ENCODE measurements around the gene UBASH3A.

UBASH3A gene

DNA sequence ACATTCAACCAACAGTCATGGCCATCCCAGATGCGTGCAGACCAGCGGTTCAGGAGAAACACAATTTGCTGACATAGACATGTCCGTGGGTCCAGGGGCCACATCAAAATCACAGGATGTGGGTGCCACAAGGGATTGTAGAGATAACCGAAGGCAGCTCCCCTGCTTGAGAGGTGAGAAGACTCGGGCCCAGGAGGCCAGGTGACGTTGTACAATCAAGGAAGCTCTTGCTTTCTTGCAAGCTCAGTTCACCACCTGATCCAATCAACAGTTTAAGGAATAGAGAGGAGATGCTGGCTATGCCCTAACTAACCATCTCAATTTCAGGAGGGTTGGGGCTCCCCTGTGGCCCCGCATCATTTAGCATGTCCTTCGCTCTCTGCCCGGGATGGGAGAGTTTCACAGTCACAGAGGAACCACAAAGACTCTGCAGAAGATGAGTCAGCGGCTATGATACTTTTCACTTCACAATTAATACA, 19.5 kb downstream of the UBASH3A start:
- Histone ChIP-seq H3K27me3 (ENCODE audit: control insufficient read depth, insufficient read depth, low read length) (no peaks in the 10 kb centered on the region), H3K4me3 (ENCODE audit: low read length) (no peak overlapping the region), H3K36me3 (ENCODE audit: control insufficient read depth, insufficient read depth, low read length) (no peaks in the 10 kb centered on the region), H3K4me1 (ENCODE audit: control insufficient read depth, insufficient read depth, low read length) (no peaks in the 10 kb centered on the region), H3K27ac (ENCODE audit: low read depth, low read length) (no peak overlapping the region), H3K9ac (ENCODE audit: low read length) (no peak overlapping the region)

- Histone ChIP-seq H3K9ac (ENCODE audit: low read length) (no peak overlapping the region), H3K27me3 (ENCODE audit: control insufficient read depth, insufficient read depth, low read length) (no peaks in the 10 kb centered on the region), H3K4me1 (ENCODE audit: control insufficient read depth, insufficient read depth, low read length) (no peaks in the 10 kb centered on the region), H3K4me3 (ENCODE audit: low read length) (no peak overlapping the region), H3K27ac (ENCODE audit: low read depth, low read length) (no peak overlapping the region), H3K36me3 (ENCODE audit: control insufficient read depth, insufficient read depth, low read length) (no peaks in the 10 kb centered on the region)
These were observed 20.0 kb downstream of the UBASH3A start for GRCh38 chr21:42423685-42424084.

GRCh38 chr21:42424914-42425541, 21.3 kb downstream of the UBASH3A start:
- H3K4me3 ChIP-seq (ENCODE audit: low read length) = no peak overlapping the region
- no peak overlapping the region for H3K9ac ChIP-seq (ENCODE audit: low read length)
- no peaks in the 10 kb centered on the region for H3K27me3 ChIP-seq (ENCODE audit: control insufficient read depth, insufficient read depth, low read length)
- H3K36me3 ChIP-seq (ENCODE audit: control insufficient read depth, insufficient read depth, low read length) = no peaks in the 10 kb centered on the region
- no peak overlapping the region for H3K27ac ChIP-seq (ENCODE audit: low read depth, low read length)
- H3K4me1 ChIP-seq (ENCODE audit: control insufficient read depth, insufficient read depth, low read length) = no peaks in the 10 kb centered on the region

- Histone ChIP-seq H3K4me1 (ENCODE audit: control insufficient read depth, insufficient read depth, low read length) (no peaks in the 10 kb centered on the region), H3K36me3 (ENCODE audit: control insufficient read depth, insufficient read depth, low read length) (no peaks in the 10 kb centered on the region), H3K27ac (ENCODE audit: low read depth, low read length) (no peak overlapping the region), H3K27me3 (ENCODE audit: control insufficient read depth, insufficient read depth, low read length) (no peaks in the 10 kb centered on the region), H3K9ac (ENCODE audit: low read length) (no peak overlapping the region), H3K4me3 (ENCODE audit: low read length) (no peak overlapping the region)
These were observed 21.9 kb downstream of the UBASH3A start for GRCh38 chr21:42425591-42425990.

- Histone ChIP-seq H3K9ac (ENCODE audit: low read length) (no peak overlapping the region), H3K4me3 (ENCODE audit: low read length) (no peak overlapping the region), H3K4me1 (ENCODE audit: control insufficient read depth, insufficient read depth, low read length) (no peaks in the 10 kb centered on the region), H3K36me3 (ENCODE audit: control insufficient read depth, insufficient read depth, low read length) (no peaks in the 10 kb centered on the region), H3K27me3 (ENCODE audit: control insufficient read depth, insufficient read depth, low read length) (no peaks in the 10 kb centered on the region), H3K27ac (ENCODE audit: low read depth, low read length) (no peak overlapping the region)
These were observed 22.7 kb downstream of the UBASH3A start for GRCh38 chr21:42426424-42426823.

DNA sequence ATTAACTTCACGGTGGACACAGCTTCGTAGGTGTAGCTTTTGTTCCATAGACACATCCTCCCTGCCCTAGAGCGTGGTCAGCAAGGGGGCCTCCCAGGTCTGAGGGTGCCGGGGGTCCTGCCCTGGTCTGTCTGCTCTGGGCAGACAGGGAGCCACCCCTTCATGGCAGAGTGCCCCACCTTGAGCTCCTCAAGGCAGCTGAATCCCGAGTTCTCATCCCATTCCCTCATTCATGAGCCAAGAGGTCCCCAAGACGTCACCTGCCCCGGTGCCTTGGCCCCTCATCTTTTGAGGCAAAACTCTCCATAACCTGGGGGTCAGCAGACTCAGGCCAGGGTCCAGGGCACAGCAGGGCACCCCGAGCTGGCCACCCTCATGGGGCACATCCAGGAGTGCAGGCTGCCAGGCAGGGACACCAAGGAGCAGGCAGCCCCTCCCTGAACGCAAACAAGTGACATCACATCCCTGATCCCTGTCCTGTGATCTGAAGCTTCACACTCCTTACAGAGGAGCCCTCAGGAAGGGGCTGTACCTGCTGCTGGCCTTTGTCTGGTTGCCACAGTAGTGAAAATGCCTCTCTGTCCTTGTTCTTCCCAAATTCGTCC, 23.3 kb downstream of the UBASH3A start:
- Histone ChIP-seq H3K36me3 (ENCODE audit: control insufficient read depth, insufficient read depth, low read length) (no peaks in the 10 kb centered on the region), H3K9ac (ENCODE audit: low read length) (no peak overlapping the region), H3K27ac (ENCODE audit: low read depth, low read length) (no peak overlapping the region), H3K27me3 (ENCODE audit: control insufficient read depth, insufficient read depth, low read length) (no peaks in the 10 kb centered on the region), H3K4me1 (ENCODE audit: control insufficient read depth, insufficient read depth, low read length) (no peaks in the 10 kb centered on the region), H3K4me3 (ENCODE audit: low read length) (no peak overlapping the region)

GRCh38 chr21:42427809-42428419, 24.2 kb downstream of the UBASH3A start:
- H3K27ac ChIP-seq (ENCODE audit: low read depth, low read length) = no peak overlapping the region
- no peaks in the 10 kb centered on the region for H3K27me3 ChIP-seq (ENCODE audit: control insufficient read depth, insufficient read depth, low read length)
- no peak overlapping the region for H3K9ac ChIP-seq (ENCODE audit: low read length)
- no peak overlapping the region for H3K4me3 ChIP-seq (ENCODE audit: low read length)
- H3K36me3 ChIP-seq (ENCODE audit: control insufficient read depth, insufficient read depth, low read length) = no peaks in the 10 kb centered on the region
- H3K4me1 ChIP-seq (ENCODE audit: control insufficient read depth, insufficient read depth, low read length) = no peaks in the 10 kb centered on the region

- no peak overlapping the region for H3K4me3 ChIP-seq (ENCODE audit: low read length)
- H3K27me3 ChIP-seq (ENCODE audit: control insufficient read depth, insufficient read depth, low read length) = no peaks in the 10 kb centered on the region
- H3K27ac ChIP-seq (ENCODE audit: low read depth, low read length) = no peak overlapping the region
- H3K4me1 ChIP-seq (ENCODE audit: control insufficient read depth, insufficient read depth, low read length) = no peaks in the 10 kb centered on the region
- H3K36me3 ChIP-seq (ENCODE audit: control insufficient read depth, insufficient read depth, low read length) = no peaks in the 10 kb centered on the region
- no peak overlapping the region for H3K9ac ChIP-seq (ENCODE audit: low read length)
These were observed 25.3 kb downstream of the UBASH3A start for GRCh38 chr21:42429021-42429420.

GRCh38 chr21:42429856-42430255, 26.2 kb downstream of the UBASH3A start:
- H3K27ac ChIP-seq (ENCODE audit: low read depth, low read length) = no peak overlapping the region
- H3K9ac ChIP-seq (ENCODE audit: low read length) = no peak overlapping the region
- no peaks in the 10 kb centered on the region for H3K36me3 ChIP-seq (ENCODE audit: control insufficient read depth, insufficient read depth, low read length)
- H3K27me3 ChIP-seq (ENCODE audit: control insufficient read depth, insufficient read depth, low read length) = no peaks in the 10 kb centered on the region
- H3K4me1 ChIP-seq (ENCODE audit: control insufficient read depth, insufficient read depth, low read length) = no peaks in the 10 kb centered on the region
- H3K4me3 ChIP-seq (ENCODE audit: low read length) = no peak overlapping the region

- Histone ChIP-seq H3K4me1 (ENCODE audit: control insufficient read depth, insufficient read depth, low read length) (no peaks in the 10 kb centered on the region), H3K27me3 (ENCODE audit: control insufficient read depth, insufficient read depth, low read length) (no peaks in the 10 kb centered on the region), H3K4me3 (ENCODE audit: low read length) (no peak overlapping the region), H3K27ac (ENCODE audit: low read depth, low read length) (no peak overlapping the region), H3K36me3 (ENCODE audit: control insufficient read depth, insufficient read depth, low read length) (no peaks in the 10 kb centered on the region), H3K9ac (ENCODE audit: low read length) (no peak overlapping the region)
These were observed 26.8 kb downstream of the UBASH3A start for GRCh38 chr21:42430521-42430920.

DNA sequence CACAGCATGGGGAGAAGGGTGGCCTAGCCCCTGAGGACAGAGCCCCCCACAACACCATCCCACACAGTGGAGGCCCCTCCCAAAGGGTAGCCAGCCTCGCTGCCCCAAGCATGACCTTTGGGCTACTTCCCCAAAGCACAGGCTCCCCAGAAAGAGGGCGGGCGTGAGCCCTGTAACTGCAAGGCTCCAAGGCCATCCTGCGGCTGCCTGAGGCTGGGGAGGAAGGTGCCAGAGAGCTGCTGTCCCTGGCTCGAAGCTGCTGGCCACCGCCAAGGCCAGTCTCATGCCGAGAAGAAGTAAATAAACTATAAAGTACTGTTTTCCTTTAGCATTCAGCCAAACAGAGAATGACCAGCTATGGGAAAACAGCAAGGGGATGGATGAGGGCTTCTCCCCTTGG, 27.5 kb downstream of the UBASH3A start:
- Histone ChIP-seq H3K36me3 (ENCODE audit: control insufficient read depth, insufficient read depth, low read length) (no peaks in the 10 kb centered on the region), H3K27me3 (ENCODE audit: control insufficient read depth, insufficient read depth, low read length) (no peaks in the 10 kb centered on the region), H3K4me1 (ENCODE audit: control insufficient read depth, insufficient read depth, low read length) (no peaks in the 10 kb centered on the region), H3K9ac (ENCODE audit: low read length) (no peak overlapping the region), H3K4me3 (ENCODE audit: low read length) (no peak overlapping the region), H3K27ac (ENCODE audit: low read depth, low read length) (no peak overlapping the region)

DNA sequence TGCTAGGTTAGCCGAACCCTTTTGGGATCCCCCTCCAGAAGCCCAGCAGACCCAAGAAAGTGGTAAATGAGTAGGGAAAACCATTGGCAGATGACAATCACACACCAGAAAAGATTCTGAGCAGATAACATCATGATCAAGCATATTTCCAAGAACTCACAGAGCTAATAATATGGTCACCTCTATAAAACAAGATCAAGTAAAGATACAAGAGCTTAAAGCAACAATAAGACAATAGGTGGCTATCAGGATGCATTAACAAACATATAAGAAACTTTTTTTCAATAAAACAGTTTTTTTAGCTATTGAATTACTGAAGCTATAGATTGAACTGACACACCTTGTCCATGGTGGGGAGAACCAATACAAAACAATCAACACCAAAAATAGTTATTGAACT, 29.0 kb downstream of the UBASH3A start:
- Histone ChIP-seq H3K4me3 (ENCODE audit: low read length) (no peak overlapping the region), H3K27ac (ENCODE audit: low read depth, low read length) (no peak overlapping the region), H3K9ac (ENCODE audit: low read length) (no peak overlapping the region), H3K4me1 (ENCODE audit: control insufficient read depth, insufficient read depth, low read length) (no peaks in the 10 kb centered on the region), H3K36me3 (ENCODE audit: control insufficient read depth, insufficient read depth, low read length) (no peaks in the 10 kb centered on the region), H3K27me3 (ENCODE audit: control insufficient read depth, insufficient read depth, low read length) (no peaks in the 10 kb centered on the region)

Data from rectal smooth muscle tissue (tissue), 1 donor.